DND-41 (cell line): ENCODE data around the gene NTN1.

Experiments used
- ATAC-seq: fragments of 200-7000 bp; cut with Tn5 transposase; 3 replicates; pipeline ENCODE4 v1.9.1; 2021; ENCODE audit warnings: low read depth; ENCODE audit not compliant: insufficient read depth
- DNase-seq: peaks from one replicate; pipeline ENCODE4 v3.0.0-alpha.2; 2020
- H2AFZ ChIP-seq: 2 replicates; pipeline ENCODE4 v1.6.0; 2012; ENCODE audit warnings: low read depth, low read length
- H3K27ac ChIP-seq: 2 replicates; pipeline ENCODE4 v1.5.1; 2012; ENCODE audit warnings: low read length, inconsistent platforms
- H3K27me3 ChIP-seq: fragments of 200-600 bp; sonication (generic); 2 replicates; pipeline ENCODE4 v1.6.0; 2012; ENCODE audit warnings: low read length, mild to moderate bottlenecking, inconsistent platforms; ENCODE audit not compliant: insufficient read depth, poor library complexity
- H3K36me3 ChIP-seq: 2 replicates; pipeline ENCODE4 v1.5.1; 2012; ENCODE audit warnings: low read length, inconsistent platforms; ENCODE audit not compliant: insufficient read depth
- H3K4me1 ChIP-seq: 2 replicates; pipeline ENCODE4 v1.5.1; 2012; ENCODE audit warnings: mild to moderate bottlenecking, low read length; ENCODE audit not compliant: insufficient read depth
- H3K4me2 ChIP-seq: 2 replicates; pipeline ENCODE4 v1.6.0; 2012; ENCODE audit warnings: mild to moderate bottlenecking, moderate library complexity, low read length, inconsistent platforms; ENCODE audit not compliant: insufficient read depth
- H3K4me3 ChIP-seq, 2 experiments: fragments of 200-600 bp in 1 of 2; shearing (Covaris generic) in 1 of 2; 2 replicates each; pipeline ENCODE4 v1.5.1; 2012 to 2016; ENCODE audit warnings: inconsistent platforms in 2 of 2, low read length in 2 of 2, mild to moderate bottlenecking in 2 of 2, low read depth in 1 of 2, moderate library complexity in 1 of 2
- H3K79me2 ChIP-seq: 2 replicates; pipeline ENCODE4 v1.6.0; 2012; ENCODE audit warnings: low read length, inconsistent platforms; ENCODE audit not compliant: insufficient read depth
- H3K9ac ChIP-seq: 2 replicates; pipeline ENCODE4 v1.6.0; 2012; ENCODE audit warnings: low read depth, mild to moderate bottlenecking, inconsistent platforms, low read length, moderate library complexity
- H3K9me3 ChIP-seq: 2 replicates; pipeline ENCODE4 v1.5.1; 2012; ENCODE audit warnings: low read length, moderate library complexity, mild to moderate bottlenecking, inconsistent platforms; ENCODE audit not compliant: insufficient read depth, severe bottlenecking
- H4K20me1 ChIP-seq: 2 replicates; pipeline ENCODE4 v1.6.0; 2012; ENCODE audit warnings: low read length; ENCODE audit not compliant: insufficient read depth
- CTCF ChIP-seq: IDR thresholded peaks from 2 replicates; pipeline ENCODE4 v1.5.1; 2012; ENCODE audit warnings: borderline replicate concordance, low read length, moderate library complexity, mild to moderate bottlenecking; ENCODE audit not compliant: poor library complexity, severe bottlenecking; ENCODE audit errors: extremely low read depth
- EZH2 ChIP-seq: IDR thresholded peaks from 3 replicates; pipeline ENCODE4 v1.6.1; 2012; ENCODE audit warnings: borderline replicate concordance, low read depth, mild to moderate bottlenecking, moderate library complexity, low read length, inconsistent platforms; ENCODE audit not compliant: severe bottlenecking

Gene NTN1

GRCh38 chr17:9292561-9292941 is 271.2 kb downstream of the NTN1 start:
- no peak for TF ChIP-seq CTCF
- no peak for TF ChIP-seq EZH2
- no peak for ATAC-seq
- H3K9ac ChIP-seq, result no peak overlapping the region

More at GRCh38 chr17:9292561-9292941, 271.2 kb downstream of the NTN1 start:
- Histone ChIP-seq H3K9me3 (no peaks in the 10 kb centered on the region), H3K4me3 (no peak overlapping the region), H3K36me3 (no peaks in the 10 kb centered on the region), H3K4me2 (no peak overlapping the region), H3K27me3 (no peaks in the 10 kb centered on the region), H3K4me1 (no peaks in the 10 kb centered on the region), H3K79me2 (no peaks in the 10 kb centered on the region), H3K27ac (no peak overlapping the region), H2AFZ (no peak overlapping the region), H4K20me1 (no peaks in the 10 kb centered on the region)
- DNase-seq, result no peak
